K562 (cell line): ENCODE data around the gene NEU1. TPM values are rescaled to one million over a fixed set of nuclear protein-coding genes. Genes with fewer than 3 reads are reported as not detected.
A peak's percentile ranks its signal among the peaks of the same experiment; 100 is the strongest.

Experiments used
- ATF1 ChIP-seq, 2 experiments: fragments of 450-650 bp in 1 of 2; IDR thresholded peaks; 2 replicates each; pipeline ENCODE4 v1.6.1; 2016; ENCODE audit warnings: missing compliant biosample characterization in 1 of 2, missing genetic modification characterization in 1 of 2
- BDP1 ChIP-seq: IDR thresholded peaks from 3 replicates; pipeline ENCODE4 v1.6.1; 2011; ENCODE audit not compliant: insufficient read length, insufficient read depth
- BRF1 ChIP-seq: IDR thresholded peaks from 3 replicates; pipeline ENCODE4 v1.6.1; 2011; ENCODE audit warnings: borderline replicate concordance, mild to moderate bottlenecking; ENCODE audit not compliant: insufficient read length; ENCODE audit errors: extremely low read depth
- DACH1 ChIP-seq: fragments of 450-650 bp; IDR thresholded peaks from 2 replicates; pipeline ENCODE4 v1.6.1; 2018; ENCODE audit not compliant: partially characterized antibody
- EP300 ChIP-seq: IDR thresholded peaks from 2 replicates; pipeline ENCODE4 v1.6.1; 2012; ENCODE audit warnings: low read length, improper control_type of control experiment
- GABPB2 ChIP-seq: fragments of 250-450 bp; sonication (Bioruptor Pico); conservative IDR thresholded peaks from 2 replicates; pipeline ENCODE4 v1.5.1; 2021; ENCODE audit warnings: mild to moderate bottlenecking
- HDAC8 ChIP-seq: fragments of 450-650 bp; IDR thresholded peaks from 2 replicates; pipeline ENCODE4 v1.6.1; 2016; ENCODE audit warnings: mild to moderate bottlenecking, missing genetic modification characterization, moderate library complexity, missing compliant biosample characterization
- HDGF ChIP-seq: fragments of 450-650 bp; IDR thresholded peaks from 2 replicates; pipeline ENCODE4 v1.6.1; 2016
- KAT8 ChIP-seq: fragments of 450-650 bp; IDR thresholded peaks from 2 replicates; pipeline ENCODE4 v1.6.1; 2016; ENCODE audit warnings: low read depth, mild to moderate bottlenecking
- MAZ ChIP-seq, 2 experiments: fragments of 450-650 bp in 1 of 2; sonication (generic) in 1 of 2; formaldehyde crosslinking; IDR thresholded peaks in 1 of 2; conservative IDR thresholded peaks in 1 of 2; 2 replicates each; pipeline versions ENCODE4 v1.4.0 to v1.5.0; 2020; ENCODE audit warnings: mild to moderate bottlenecking in 1 of 2, missing genetic modification reagents in 1 of 2
- NCOA6 ChIP-seq: fragments of 450-650 bp; IDR thresholded peaks from 2 replicates; pipeline ENCODE4 v1.6.1; 2017; ENCODE audit warnings: mild to moderate bottlenecking
- NFRKB ChIP-seq: fragments of 450-650 bp; IDR thresholded peaks from 2 replicates; pipeline ENCODE4 v1.6.1; 2016; ENCODE audit warnings: low read depth
- PPARD ChIP-seq: fragments of 250-450 bp; sonication (Bioruptor Pico); IDR thresholded peaks from 2 replicates; pipeline ENCODE4 v1.8.0; 2022; ENCODE audit warnings: inconsistent platforms, mild to moderate bottlenecking, moderate library complexity
- PTBP1 ChIP-seq: fragments of 200-400 bp; formaldehyde crosslinking; IDR thresholded peaks from 2 replicates; pipeline ENCODE4 v1.6.1; 2017; ENCODE audit warnings: low read depth, low read length
- SAFB2 ChIP-seq: fragments of 200-400 bp; formaldehyde crosslinking; IDR thresholded peaks from 2 replicates; pipeline ENCODE4 v1.6.1; 2018; ENCODE audit warnings: borderline replicate concordance, low read length, low read depth, moderate library complexity; ENCODE audit not compliant: severe bottlenecking
- TBL1XR1 ChIP-seq, 2 experiments: IDR thresholded peaks; 2 replicates each; pipeline ENCODE4 v1.6.1; 2012; ENCODE audit warnings: improper control_type of control experiment in 2 of 2, low read length in 2 of 2, mild to moderate bottlenecking in 1 of 2
- TEAD1 ChIP-seq, 2 experiments: fragments of 450-650 bp in 1 of 2; sonication (generic) in 1 of 2; formaldehyde crosslinking; IDR thresholded peaks; 2 replicates each; pipeline versions ENCODE4 v1.4.0 to v1.8.0; 2020 to 2022; ENCODE audit warnings: mild to moderate bottlenecking in 2 of 2, missing genetic modification reagents in 1 of 2
- TRIM28 ChIP-seq: fragments of 450-650 bp; IDR thresholded peaks from 2 replicates; pipeline ENCODE4 v1.6.1; 2017
- ZNF431 ChIP-seq: sonication (generic); formaldehyde crosslinking; IDR thresholded peaks from 2 replicates; pipeline ENCODE4 v1.8.0; 2022; ENCODE audit warnings: mild to moderate bottlenecking, missing genetic modification reagents
- ZNF507 ChIP-seq: conservative IDR thresholded peaks from 2 replicates; pipeline ENCODE4 v1.6.1; 2017; ENCODE audit warnings: missing genetic modification characterization, missing compliant biosample characterization
- ZNF644 ChIP-seq: fragments of 200-800 bp; sonication (Bioruptor generic); IDR thresholded peaks from 2 replicates; pipeline ENCODE4 v1.6.1; 2016; ENCODE audit warnings: low read depth, missing genetic modification characterization, missing compliant biosample characterization
- ZNF668 ChIP-seq: fragments of 250-450 bp; sonication (Bioruptor Pico); IDR thresholded peaks from 2 replicates; pipeline ENCODE4 v1.8.0; 2022; ENCODE audit warnings: mild to moderate bottlenecking, inconsistent platforms
- polyA plus RNA-seq, 8 experiments: library from polyadenylated mRNA; depleted of rRNA in 4 of 8; stranded (reverse) in 5 of 8; unstranded in 3 of 8; fragments of >200 nt; fragmentation: Nextera tagmentation in 2 of 8; fragmentation: Illumina TruSeq in 1 of 8; extraction: Ambion mirVana in 2 of 8; extraction: Trizol in 1 of 8; gene quantifications; 2 replicates each; pipeline versions ENCODE4 v1.2.1 to v1.2.3, GENCODE V29; 2011 to 2014; ENCODE audit warnings: inconsistent platforms in 1 of 8, missing spikeins in 1 of 8
- total RNA-seq, 7 experiments: library from RNA; depleted of rRNA in 6 of 7; stranded (reverse); fragments of >200 nt in 6 of 7; fragmentation: Illumina TruSeq in 2 of 7; extraction: Trizol in 2 of 7; gene quantifications; 2 replicates each; pipeline versions ENCODE4 v1.2.1 to v1.2.3, GENCODE V29; 2011 to 2021; ENCODE audit warnings: low replicate concordance in 1 of 7
- TF ChIP-seq, protein P1 (sequence below): conservative IDR thresholded peaks from 2 replicates; pipeline ENCODE4 v1.6.1; 2011; ENCODE audit warnings: low read depth, mild to moderate bottlenecking, low read length; ENCODE audit not compliant: control insufficient read depth
- TF ChIP-seq, protein P2 (sequence below): sonication (generic); formaldehyde crosslinking; IDR thresholded peaks from 2 replicates; pipeline ENCODE4 v1.8.0; 2022; ENCODE audit warnings: missing genetic modification reagents, mild to moderate bottlenecking, borderline replicate concordance
- TF ChIP-seq, protein P3 (sequence below): sonication (generic); formaldehyde crosslinking; IDR thresholded peaks from 2 replicates; pipeline ENCODE4 v1.8.0; 2022; ENCODE audit warnings: missing genetic modification reagents, mild to moderate bottlenecking, borderline replicate concordance

The NEU1 gene
- total and polyA plus RNA-seq, 9 of the 15 experiments (the other 6 are each of a cell fraction or from before 2014, with no cell fraction given) = 14.8 to 67.8 (median 51.0) TPM

DNA sequence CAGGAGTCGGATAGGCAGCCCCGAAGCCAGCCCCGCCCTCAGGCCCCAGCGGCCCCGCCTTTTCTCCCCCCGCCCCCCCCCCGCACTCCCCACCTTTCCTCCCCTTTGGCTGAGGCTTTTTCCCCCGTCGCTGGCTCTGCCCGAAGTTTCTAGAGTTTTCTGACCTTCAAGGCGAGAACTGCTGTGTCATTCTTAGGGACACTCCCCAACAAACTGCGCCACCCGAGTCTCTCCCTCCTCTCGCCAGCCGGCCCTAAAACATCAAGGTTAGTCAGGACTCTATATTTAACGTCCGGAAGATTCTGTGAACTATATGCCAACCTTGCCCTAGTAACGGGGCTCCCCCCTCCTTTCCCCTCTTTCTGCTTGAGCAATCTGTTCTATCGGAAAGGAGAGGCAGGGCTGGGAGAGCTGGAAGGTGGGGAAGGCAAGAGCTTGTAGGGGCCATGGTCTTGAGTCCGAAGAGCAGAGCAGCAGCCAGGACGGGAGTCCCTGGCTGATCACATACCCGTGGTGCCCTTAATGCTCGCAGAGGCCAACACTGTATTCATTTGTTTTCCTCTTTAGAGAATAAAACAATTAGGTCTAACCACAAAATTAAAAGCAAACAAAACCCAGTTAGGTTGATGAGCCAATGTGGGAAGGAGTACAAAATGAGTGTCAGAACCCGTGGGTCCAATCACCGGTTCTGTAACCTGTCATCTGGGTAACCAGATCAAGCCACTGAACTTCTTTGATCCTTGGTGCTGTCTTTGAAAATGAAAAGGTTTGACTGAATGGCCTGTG is 40.4 kb downstream of the NEU1 start (continued):
- TF ChIP-seq KAT8 (no peak), EP300 (peak; percentile 77), ATF1 (CRISPR knock-in tag; IDR thresholded peaks at IDR 0.05) (no peak), ATF1 (tag; IDR thresholded peaks at IDR 0.05) (peak; percentile 14; the same call in 1 of the 2 replicates), HDGF (no peak), PPARD (CRISPR knock-in tag) (no peak), BDP1 (no peak), MAZ (CRISPR knock-in tag; conservative IDR thresholded peaks at IDR 0.05 in 1 of 2, IDR thresholded peaks at IDR 0.05 in 1 of 2) (peak; percentile 86 to 89), ZNF507 (tag) (no peak), TBL1XR1 (IDR thresholded peaks at IDR 0.05; ENCODE audit: low read length in 2 of 2) (peak in 1 of 2 experiments; percentile 62; a peak in 1 of 4 replicates), ZNF644 (tag) (no peak; the same call in 1 of the 2 replicates), ZNF431 (CRISPR knock-in tag) (no peak; the same call in 1 of the 2 replicates), DACH1 (no peak), HDAC8 (tag) (no peak; the same call in 1 of the 2 replicates), NCOA6 (no peak), SAFB2 (no peak), TRIM28 (peak; percentile 43), GABPB2 (no peak; the same call in 1 of the 2 replicates), NFRKB (no peak), PTBP1 (no peak), BRF1 (no peak), TEAD1 (CRISPR knock-in tag; IDR thresholded peaks at IDR 0.05) (peak; percentile 66 to 79; a peak in 3 of 4 replicates), ZNF668 (CRISPR knock-in tag) (peak; percentile 80; the same call in 1 of the 2 replicates)
- TF ChIP-seq, protein P1, sequence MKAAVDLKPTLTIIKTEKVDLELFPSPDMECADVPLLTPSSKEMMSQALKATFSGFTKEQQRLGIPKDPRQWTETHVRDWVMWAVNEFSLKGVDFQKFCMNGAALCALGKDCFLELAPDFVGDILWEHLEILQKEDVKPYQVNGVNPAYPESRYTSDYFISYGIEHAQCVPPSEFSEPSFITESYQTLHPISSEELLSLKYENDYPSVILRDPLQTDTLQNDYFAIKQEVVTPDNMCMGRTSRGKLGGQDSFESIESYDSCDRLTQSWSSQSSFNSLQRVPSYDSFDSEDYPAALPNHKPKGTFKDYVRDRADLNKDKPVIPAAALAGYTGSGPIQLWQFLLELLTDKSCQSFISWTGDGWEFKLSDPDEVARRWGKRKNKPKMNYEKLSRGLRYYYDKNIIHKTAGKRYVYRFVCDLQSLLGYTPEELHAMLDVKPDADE = no peak
- TF ChIP-seq, protein P2, sequence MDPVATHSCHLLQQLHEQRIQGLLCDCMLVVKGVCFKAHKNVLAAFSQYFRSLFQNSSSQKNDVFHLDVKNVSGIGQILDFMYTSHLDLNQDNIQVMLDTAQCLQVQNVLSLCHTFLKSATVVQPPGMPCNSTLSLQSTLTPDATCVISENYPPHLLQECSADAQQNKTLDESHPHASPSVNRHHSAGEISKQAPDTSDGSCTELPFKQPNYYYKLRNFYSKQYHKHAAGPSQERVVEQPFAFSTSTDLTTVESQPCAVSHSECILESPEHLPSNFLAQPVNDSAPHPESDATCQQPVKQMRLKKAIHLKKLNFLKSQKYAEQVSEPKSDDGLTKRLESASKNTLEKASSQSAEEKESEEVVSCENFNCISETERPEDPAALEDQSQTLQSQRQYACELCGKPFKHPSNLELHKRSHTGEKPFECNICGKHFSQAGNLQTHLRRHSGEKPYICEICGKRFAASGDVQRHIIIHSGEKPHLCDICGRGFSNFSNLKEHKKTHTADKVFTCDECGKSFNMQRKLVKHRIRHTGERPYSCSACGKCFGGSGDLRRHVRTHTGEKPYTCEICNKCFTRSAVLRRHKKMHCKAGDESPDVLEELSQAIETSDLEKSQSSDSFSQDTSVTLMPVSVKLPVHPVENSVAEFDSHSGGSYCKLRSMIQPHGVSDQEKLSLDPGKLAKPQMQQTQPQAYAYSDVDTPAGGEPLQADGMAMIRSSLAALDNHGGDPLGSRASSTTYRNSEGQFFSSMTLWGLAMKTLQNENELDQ (CRISPR knock-in tag) = no peak
- TF ChIP-seq, protein P3, sequence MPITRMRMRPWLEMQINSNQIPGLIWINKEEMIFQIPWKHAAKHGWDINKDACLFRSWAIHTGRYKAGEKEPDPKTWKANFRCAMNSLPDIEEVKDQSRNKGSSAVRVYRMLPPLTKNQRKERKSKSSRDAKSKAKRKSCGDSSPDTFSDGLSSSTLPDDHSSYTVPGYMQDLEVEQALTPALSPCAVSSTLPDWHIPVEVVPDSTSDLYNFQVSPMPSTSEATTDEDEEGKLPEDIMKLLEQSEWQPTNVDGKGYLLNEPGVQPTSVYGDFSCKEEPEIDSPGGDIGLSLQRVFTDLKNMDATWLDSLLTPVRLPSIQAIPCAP = peak; percentile 35; the same call in 1 of the 2 replicates
